Type B pancreatic cell (in vitro differentiated cells): Measurements from ENCODE around the gene TRIM36. TPM values are rescaled to one million over a fixed set of nuclear protein-coding genes. Genes with fewer than 3 reads are reported as not detected.

Experiments
- DNase-seq: peaks from one replicate; pipeline ENCODE4 v3.0.0; 2021; ENCODE audit warnings: mixed read lengths; ENCODE audit not compliant: unreplicated experiment; ENCODE audit errors: extremely low spot score
- H3K27ac Mint-ChIP-seq: 2 replicates; pipeline ENCODE4 v1.8.0; 2021; ENCODE audit warnings: mild to moderate bottlenecking, mixed read lengths
- H3K27me3 Mint-ChIP-seq: 2 replicates; pipeline ENCODE4 v1.8.0; 2021; ENCODE audit warnings: mixed read lengths
- H3K36me3 Mint-ChIP-seq: 2 replicates; pipeline ENCODE4 v1.8.0; 2021; ENCODE audit warnings: mixed read lengths
- H3K4me1 Mint-ChIP-seq: one replicate; pipeline ENCODE4 v1.8.0; 2021; ENCODE audit warnings: mixed read lengths; ENCODE audit not compliant: unreplicated experiment
- H3K4me3 Mint-ChIP-seq: 2 replicates; pipeline ENCODE4 v1.8.0; 2021; ENCODE audit warnings: mild to moderate bottlenecking, mixed read lengths
- H3K9me3 Mint-ChIP-seq: 2 replicates; pipeline ENCODE4 v1.8.0; 2021; ENCODE audit warnings: mixed read lengths
- total RNA-seq: library from RNA; stranded (reverse); gene quantifications from 2 replicates; pipeline ENCODE4 v1.2.1, GENCODE V29; 2021; ENCODE audit warnings: low replicate concordance
- TF ChIP-seq, protein P1 (sequence below): fragments of 200-600 bp; sonication (generic); conservative IDR thresholded peaks from 2 replicates; pipeline ENCODE4 v1.5.0; 2021; ENCODE audit warnings: antibody characterized with exemption, mild to moderate bottlenecking

The TRIM36 gene
- total RNA-seq, 1 donor from 2014 or later, result 14.1 TPM

DNA sequence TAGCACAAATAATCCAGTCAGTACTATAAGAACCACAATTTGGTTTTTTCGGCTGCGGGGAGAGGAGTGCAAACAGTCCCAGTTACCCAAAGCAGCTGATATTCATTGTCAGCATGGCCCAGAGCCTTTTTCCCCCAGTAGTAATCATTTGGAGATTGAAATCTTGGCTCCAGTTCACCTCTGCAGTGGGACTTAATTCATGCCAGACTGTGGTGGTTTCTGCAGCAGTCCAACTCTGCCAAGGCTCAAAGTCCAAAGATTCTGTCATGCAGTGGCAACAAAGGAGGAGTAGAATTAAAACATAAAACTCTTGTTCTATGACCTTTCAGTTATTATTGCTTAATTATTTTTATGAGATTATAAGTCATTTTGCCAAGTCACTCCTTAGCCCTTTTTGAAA, 25.0 kb upstream of the TRIM36 start:
- H3K9me3 Mint-ChIP-seq, result no peaks in the 10 kb centered on the region
- H3K4me3 Mint-ChIP-seq, result no peak overlapping the region
- no peaks in the 10 kb centered on the region for H3K36me3 Mint-ChIP-seq
- H3K4me1 Mint-ChIP-seq, result no peaks in the 10 kb centered on the region
- no peaks in the 10 kb centered on the region for H3K27me3 Mint-ChIP-seq
- TF ChIP-seq, protein P1, sequence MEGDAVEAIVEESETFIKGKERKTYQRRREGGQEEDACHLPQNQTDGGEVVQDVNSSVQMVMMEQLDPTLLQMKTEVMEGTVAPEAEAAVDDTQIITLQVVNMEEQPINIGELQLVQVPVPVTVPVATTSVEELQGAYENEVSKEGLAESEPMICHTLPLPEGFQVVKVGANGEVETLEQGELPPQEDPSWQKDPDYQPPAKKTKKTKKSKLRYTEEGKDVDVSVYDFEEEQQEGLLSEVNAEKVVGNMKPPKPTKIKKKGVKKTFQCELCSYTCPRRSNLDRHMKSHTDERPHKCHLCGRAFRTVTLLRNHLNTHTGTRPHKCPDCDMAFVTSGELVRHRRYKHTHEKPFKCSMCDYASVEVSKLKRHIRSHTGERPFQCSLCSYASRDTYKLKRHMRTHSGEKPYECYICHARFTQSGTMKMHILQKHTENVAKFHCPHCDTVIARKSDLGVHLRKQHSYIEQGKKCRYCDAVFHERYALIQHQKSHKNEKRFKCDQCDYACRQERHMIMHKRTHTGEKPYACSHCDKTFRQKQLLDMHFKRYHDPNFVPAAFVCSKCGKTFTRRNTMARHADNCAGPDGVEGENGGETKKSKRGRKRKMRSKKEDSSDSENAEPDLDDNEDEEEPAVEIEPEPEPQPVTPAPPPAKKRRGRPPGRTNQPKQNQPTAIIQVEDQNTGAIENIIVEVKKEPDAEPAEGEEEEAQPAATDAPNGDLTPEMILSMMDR, result no peak
- H3K27ac Mint-ChIP-seq, result no peak overlapping the region
- no peak for DNase-seq

DNA sequence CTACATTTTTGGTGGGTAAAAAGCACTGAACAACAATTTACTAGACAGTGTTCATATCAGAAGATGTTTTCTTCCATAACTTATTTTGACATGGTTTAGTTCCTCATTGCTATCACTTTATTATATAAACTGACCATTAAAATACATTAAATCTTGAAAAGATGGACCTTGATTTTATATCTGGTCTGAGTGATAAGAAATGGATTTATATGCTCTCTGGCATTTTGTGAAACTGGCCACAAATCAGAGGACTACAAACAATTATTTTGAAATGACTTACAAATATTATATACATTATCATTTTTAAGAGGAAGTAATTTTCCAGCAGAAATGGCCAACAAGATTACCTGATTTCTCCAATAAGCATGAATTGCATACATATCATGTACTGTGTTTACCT, 23.6 kb upstream of the TRIM36 start:
- no peaks in the 10 kb centered on the region for H3K9me3 Mint-ChIP-seq
- TF ChIP-seq, protein P1, result no peak

DNA sequence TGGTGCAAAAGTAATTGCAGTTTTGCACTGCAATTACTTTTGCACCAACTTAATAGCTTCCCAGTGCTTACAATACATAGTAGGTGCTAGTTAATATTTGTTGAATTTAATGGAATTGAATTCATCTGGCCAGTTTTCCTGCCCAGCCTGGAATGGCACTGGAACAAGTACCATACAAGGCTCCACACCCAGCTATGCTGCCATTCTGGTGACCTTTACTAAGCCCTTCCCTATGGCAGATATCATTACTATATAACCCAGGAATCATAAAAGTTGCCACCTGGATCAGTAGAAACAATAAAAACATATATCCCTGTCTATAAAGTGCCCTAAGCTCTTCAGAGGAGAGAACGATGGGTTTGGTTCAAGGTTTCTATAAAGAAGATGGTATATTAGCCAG, 22.4 kb upstream of the TRIM36 start:
- DNase-seq, result no peak
- Mint-ChIP-seq H3K36me3 (no peaks in the 10 kb centered on the region), H3K27ac (peak overlapping the region; percentile 92), H3K4me1 (no peaks in the 10 kb centered on the region), H3K9me3 (no peaks in the 10 kb centered on the region), H3K27me3 (no peaks in the 10 kb centered on the region), H3K4me3 (no peak overlapping the region)
- TF ChIP-seq, protein P1, result no peak

More for the DNA sequence above, 23.6 kb upstream of the TRIM36 start:
- DNase-seq, result no peak
- Mint-ChIP-seq H3K27me3 (no peaks in the 10 kb centered on the region), H3K4me1 (no peaks in the 10 kb centered on the region), H3K27ac (no peak overlapping the region), H3K4me3 (no peak overlapping the region), H3K36me3 (no peaks in the 10 kb centered on the region)

DNA sequence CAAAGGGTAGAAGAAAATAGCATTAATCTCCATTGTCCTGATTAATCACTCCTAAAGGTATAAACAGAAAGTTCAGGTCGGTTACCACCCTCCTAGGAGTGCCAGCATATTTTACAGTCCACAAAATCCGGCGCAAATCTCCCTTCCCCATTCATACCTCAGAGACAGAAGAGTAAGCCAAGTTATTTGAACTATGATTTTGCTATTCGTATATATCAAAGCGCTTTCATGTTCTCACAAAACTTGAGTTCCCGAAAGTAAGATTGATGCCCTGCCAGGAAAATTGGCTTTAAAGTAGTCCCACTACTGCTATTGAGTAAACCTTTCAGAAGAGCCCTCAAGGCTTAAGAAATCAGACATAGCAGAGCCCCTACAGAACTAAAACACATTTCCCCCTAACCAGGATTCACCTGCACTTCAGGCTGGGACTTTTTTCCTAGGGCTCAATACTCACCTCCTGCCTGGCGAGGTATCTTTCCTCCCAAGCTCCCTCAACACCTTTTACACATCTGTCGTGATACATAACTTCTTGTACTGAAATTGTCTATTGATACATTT, 21.8 kb upstream of the TRIM36 start:
- DNase-seq, result no peak
- H3K4me3 Mint-ChIP-seq, result peak overlapping the region; percentile 32

DNA sequence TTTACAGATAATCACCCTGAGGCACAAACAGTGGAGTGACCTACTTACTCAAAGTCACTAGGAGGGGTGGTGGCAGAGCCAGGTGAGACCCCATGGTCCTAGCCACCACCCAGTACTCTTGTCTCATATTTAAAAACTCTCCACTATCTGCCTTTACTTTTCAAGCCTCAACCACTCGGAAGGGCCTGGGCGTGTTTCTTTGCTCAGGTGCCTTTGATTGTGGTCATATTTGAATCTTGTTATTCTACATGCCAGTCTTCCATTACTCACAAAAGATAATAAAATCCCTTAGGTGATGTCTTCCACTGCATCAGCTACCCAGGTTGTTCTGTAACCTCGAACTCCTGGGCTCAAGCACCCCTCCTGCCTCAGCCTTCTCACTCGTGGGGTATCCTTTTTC, 20.7 kb upstream of the TRIM36 start:
- no peaks in the 10 kb centered on the region for H3K36me3 Mint-ChIP-seq
- TF ChIP-seq, protein P1, result no peak
- no peak for DNase-seq

More for the DNA sequence above, 21.8 kb upstream of the TRIM36 start:
- Mint-ChIP-seq H3K27ac (peak overlapping the region; percentile 92), H3K36me3 (no peaks in the 10 kb centered on the region), H3K9me3 (no peaks in the 10 kb centered on the region), H3K27me3 (peaks cover 5% of the 10 kb centered on the region), H3K4me1 (no peaks in the 10 kb centered on the region)
- TF ChIP-seq, protein P1, result no peak

DNA sequence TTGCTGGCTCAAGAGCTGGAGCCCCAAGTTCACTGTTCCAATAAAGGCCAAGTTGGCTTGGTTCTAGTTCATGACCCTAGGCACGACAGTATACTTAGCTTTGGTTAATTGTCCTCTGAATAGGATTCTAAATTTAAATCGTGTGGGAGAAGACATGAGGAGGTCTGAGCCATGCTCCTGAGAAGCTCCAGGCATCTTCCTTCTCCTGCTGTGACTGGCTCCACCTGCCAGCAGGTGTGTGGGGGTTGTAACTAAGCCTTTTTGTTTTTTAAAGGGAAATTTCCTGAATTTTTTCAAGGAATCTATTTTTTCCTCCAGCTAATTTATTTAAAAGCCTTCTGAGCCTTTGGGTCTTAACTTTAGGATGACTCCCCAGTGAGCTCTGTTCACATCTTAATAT, 20.2 kb upstream of the TRIM36 start:
- no peaks in the 10 kb centered on the region for H3K36me3 Mint-ChIP-seq
- no peaks in the 10 kb centered on the region for H3K9me3 Mint-ChIP-seq
- no peak for DNase-seq
- H3K4me1 Mint-ChIP-seq, result no peaks in the 10 kb centered on the region
- TF ChIP-seq, protein P1, result no peak
- peak overlapping the region; percentile 92 for H3K27ac Mint-ChIP-seq
- peaks cover 5% of the 10 kb centered on the region for H3K27me3 Mint-ChIP-seq
- no peak overlapping the region for H3K4me3 Mint-ChIP-seq

More for the DNA sequence above, 20.7 kb upstream of the TRIM36 start:
- peaks cover 5% of the 10 kb centered on the region for H3K27me3 Mint-ChIP-seq
- peak overlapping the region; percentile 92 for H3K27ac Mint-ChIP-seq
- no peaks in the 10 kb centered on the region for H3K4me1 Mint-ChIP-seq
- H3K4me3 Mint-ChIP-seq, result peak overlapping the region; percentile 59
- H3K9me3 Mint-ChIP-seq, result no peaks in the 10 kb centered on the region
